H9 (cell line): ENCODE results near the gene EHMT2. TPM values are rescaled to one million over a fixed set of nuclear protein-coding genes. Genes with fewer than 3 reads are reported as not detected.
"Not testable (repeated sequence)": the region's sequence is repeated elsewhere in the genome, so short reads cannot be mapped to it uniquely, and the experiment has no call there.

Experiments
- DNase-seq: peaks from one replicate; pipeline ENCODE4 v3.0.0-alpha.2; 2017
- H2AFZ ChIP-seq: one replicate; pipeline ENCODE4 v1.6.1; 2013; ENCODE audit warnings: mild to moderate bottlenecking, low read length, control low read depth, moderate library complexity
- H2AK5ac ChIP-seq: 2 replicates; pipeline ENCODE4 v1.6.1; 2013; ENCODE audit warnings: low read length, control low read depth, mixed read lengths; ENCODE audit not compliant: insufficient read length
- H2BK120ac ChIP-seq: one replicate; pipeline ENCODE4 v1.6.1; 2013; ENCODE audit warnings: low read depth, mild to moderate bottlenecking, low read length, control low read depth, inconsistent platforms; ENCODE audit not compliant: poor library complexity, severe bottlenecking
- H2BK12ac ChIP-seq: 2 replicates; pipeline ENCODE4 v1.6.1; 2013; ENCODE audit warnings: low read length, control low read depth, mixed read lengths, low read depth; ENCODE audit not compliant: insufficient read length
- H2BK15ac ChIP-seq: 2 replicates; pipeline ENCODE4 v1.6.1; 2013; ENCODE audit warnings: low read depth, low read length, control low read depth
- H2BK20ac ChIP-seq: one replicate; pipeline ENCODE4 v1.6.1; 2013; ENCODE audit warnings: low read depth, mild to moderate bottlenecking, low read length, control low read depth, inconsistent platforms; ENCODE audit not compliant: poor library complexity, severe bottlenecking
- H2BK5ac ChIP-seq: 2 replicates; pipeline ENCODE4 v1.6.1; 2013; ENCODE audit warnings: low read length, control low read depth, mixed read lengths; ENCODE audit not compliant: insufficient read length
- H3K14ac ChIP-seq: 2 replicates; pipeline ENCODE4 v1.6.1; 2013; ENCODE audit warnings: low read length, control low read depth; ENCODE audit not compliant: insufficient read depth
- H3K18ac ChIP-seq: 2 replicates; pipeline ENCODE4 v1.6.1; 2013; ENCODE audit warnings: low read depth, mild to moderate bottlenecking, mixed read lengths, low read length, control low read depth; ENCODE audit not compliant: insufficient read length
- H3K23ac ChIP-seq: 2 replicates; pipeline ENCODE4 v1.6.1; 2013; ENCODE audit warnings: low read length, control low read depth, mixed read lengths, low read depth; ENCODE audit not compliant: insufficient read length
- H3K23me2 ChIP-seq: 2 replicates; pipeline ENCODE4 v1.6.1; 2013; ENCODE audit warnings: low read depth, mild to moderate bottlenecking, mixed read lengths, low read length, control low read depth; ENCODE audit not compliant: insufficient read length, poor library complexity, severe bottlenecking
- H3K27ac ChIP-seq: 2 replicates; pipeline ENCODE4 v1.5.1; 2013; ENCODE audit warnings: low read length, control low read depth, mixed read lengths, low read depth; ENCODE audit not compliant: insufficient read length
- H3K27me3 ChIP-seq: 2 replicates; pipeline ENCODE4 v1.6.1; 2013; ENCODE audit warnings: low read length, control low read depth, inconsistent platforms; ENCODE audit not compliant: insufficient read depth
- H3K4ac ChIP-seq: 2 replicates; pipeline ENCODE4 v1.6.1; 2013; ENCODE audit warnings: low read depth, mild to moderate bottlenecking, control low read depth, inconsistent platforms, low read length, moderate library complexity
- H3K4me1 ChIP-seq: 2 replicates; pipeline ENCODE4 v1.6.1; 2013; ENCODE audit warnings: low read length, control low read depth, inconsistent platforms; ENCODE audit not compliant: insufficient read depth
- H3K4me2 ChIP-seq: 2 replicates; pipeline ENCODE4 v1.6.1; 2013; ENCODE audit warnings: low read length, control low read depth, mixed read lengths; ENCODE audit not compliant: insufficient read length, insufficient read depth
- H3K56ac ChIP-seq: 2 replicates; pipeline ENCODE4 v1.6.1; 2013; ENCODE audit warnings: low read depth, mild to moderate bottlenecking, mixed read lengths, low read length, control low read depth; ENCODE audit not compliant: insufficient read length
- H3K79me1 ChIP-seq: 2 replicates; pipeline ENCODE4 v1.6.1; 2013; ENCODE audit warnings: low read depth, mild to moderate bottlenecking, moderate library complexity, low read length, control low read depth, inconsistent platforms; ENCODE audit not compliant: insufficient read depth, poor library complexity, severe bottlenecking
- H3K79me2 ChIP-seq: 2 replicates; pipeline ENCODE4 v1.6.1; 2013; ENCODE audit warnings: low read length, control low read depth, inconsistent platforms; ENCODE audit not compliant: insufficient read depth
- H3K9ac ChIP-seq: 2 replicates; pipeline ENCODE4 v1.6.1; 2013; ENCODE audit warnings: low read length, control low read depth, mixed read lengths; ENCODE audit not compliant: insufficient read length; ENCODE audit errors: extremely low read depth
- H3K9me3 ChIP-seq: one replicate; pipeline ENCODE4 v1.6.1; 2013; ENCODE audit warnings: low read depth, low read length, inconsistent platforms; ENCODE audit not compliant: control insufficient read depth
- H3T11ph ChIP-seq: one replicate; pipeline ENCODE4 v1.6.1; 2013; ENCODE audit warnings: mild to moderate bottlenecking, low read length, control low read depth, inconsistent platforms
- H4K20me1 ChIP-seq: one replicate; pipeline ENCODE4 v1.6.1; 2013; ENCODE audit not compliant: control insufficient read depth, insufficient read length, insufficient read depth
- H4K5ac ChIP-seq: 2 replicates; pipeline ENCODE4 v1.6.1; 2013; ENCODE audit warnings: low read depth, mild to moderate bottlenecking, mixed read lengths, low read length, control low read depth; ENCODE audit not compliant: insufficient read length
- H4K8ac ChIP-seq: replicated peaks from 2 replicates; pipeline ENCODE4 v1.6.1; 2013; ENCODE audit warnings: low read length, control low read depth, mixed read lengths, low read depth; ENCODE audit not compliant: insufficient read length
- H4K91ac ChIP-seq: 2 replicates; pipeline ENCODE4 v1.6.1; 2013; ENCODE audit warnings: low read depth, mild to moderate bottlenecking, moderate library complexity, mixed read lengths, low read length, control low read depth; ENCODE audit not compliant: insufficient read length
- H3K27ac Mint-ChIP-seq, 3 experiments: 2 replicates in 2 of 3; 3 replicates in 1 of 3; pipeline ENCODE4 v1.8.0; 2020 to 2021; ENCODE audit warnings: mixed read lengths in 3 of 3, mild to moderate bottlenecking in 1 of 3, moderate library complexity in 1 of 3
- H3K27me3 Mint-ChIP-seq: 2 replicates; pipeline ENCODE4 v1.8.0; 2021; ENCODE audit warnings: low read depth, mild to moderate bottlenecking, moderate library complexity, mixed read lengths
- H3K36me3 Mint-ChIP-seq, 3 experiments: 2 replicates in 2 of 3; 3 replicates in 1 of 3; pipeline ENCODE4 v1.8.0; 2020 to 2021; ENCODE audit warnings: low read depth in 3 of 3, mixed read lengths in 3 of 3; ENCODE audit not compliant: insufficient read depth in 1 of 3
- H3K4me1 Mint-ChIP-seq, 2 experiments: 2 replicates each; pipeline ENCODE4 v1.8.0; 2020; ENCODE audit warnings: mixed read lengths in 2 of 2
- H3K4me3 Mint-ChIP-seq, 2 experiments: 2 replicates in 1 of 2; 3 replicates in 1 of 2; pipeline ENCODE4 v1.8.0; 2020 to 2021; ENCODE audit warnings: mild to moderate bottlenecking in 2 of 2, mixed read lengths in 2 of 2, moderate library complexity in 1 of 2
- H3K9me3 Mint-ChIP-seq, 2 experiments: 2 replicates in 1 of 2; 3 replicates in 1 of 2; pipeline ENCODE4 v1.8.0; 2020; ENCODE audit warnings: mild to moderate bottlenecking in 2 of 2, mixed read lengths in 2 of 2, moderate library complexity in 1 of 2
- WGBS: extraction: QIAGEN DNeasy Blood & Tissue Kit; methylation state at CpG from one replicate; pipeline ENCODE4 v1.1.7; 2013; ENCODE audit warnings: missing lambda C conversion rate, low lambda C conversion rate, mixed read lengths; ENCODE audit not compliant: insufficient read length; ENCODE audit errors: extremely low coverage; 5-methylcytosine and 5-hydroxymethylcytosine counted together
- total RNA-seq: library from RNA; stranded (reverse); gene quantifications from 2 replicates; pipeline ENCODE4 v1.2.1, GENCODE V29; 2021
- TF ChIP-seq, protein P1 (sequence below): fragments of 200-600 bp; sonication (generic); conservative IDR thresholded peaks from 3 replicates; pipeline ENCODE4 v1.8.0; 2021; ENCODE audit warnings: antibody characterized with exemption, mild to moderate bottlenecking

Gene EHMT2
- total RNA-seq, 1 experiment from 2014 or later, result 124 TPM

DNA sequence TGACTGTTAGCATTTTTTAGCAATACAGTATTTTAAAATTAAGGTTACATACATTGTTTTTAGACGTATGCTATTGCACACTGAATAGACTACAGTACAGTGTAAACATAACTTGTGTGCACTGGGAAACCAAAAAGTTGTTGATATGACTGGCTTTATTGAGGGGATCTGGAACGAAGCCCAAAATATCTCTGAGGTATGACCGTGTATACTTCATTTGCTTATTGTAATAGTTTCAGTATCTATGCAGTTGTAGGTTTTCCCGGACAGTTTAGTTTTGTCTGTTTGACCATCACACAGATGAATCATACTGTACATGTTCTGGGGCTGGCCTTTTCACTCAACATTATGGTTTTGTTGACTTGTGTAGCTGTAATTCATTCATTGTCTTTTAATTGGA lies 11.3 kb upstream of the EHMT2 start:
- Histone ChIP-seq H3T11ph (no peak overlapping the region), H2BK5ac (no peak overlapping the region), H3K23me2 (no peaks in the 10 kb centered on the region), H2BK20ac (no peak overlapping the region), H3K27ac (no peak overlapping the region), H2AK5ac (no peak overlapping the region), H3K79me1 (no peaks in the 10 kb centered on the region), H3K4ac (no peak overlapping the region), H2AFZ (no peak overlapping the region), H3K4me1 (no peaks in the 10 kb centered on the region; the same call in 1 of the 2 replicates), H4K5ac (no peak overlapping the region), H2BK15ac (no peak overlapping the region), H3K23ac (no peak overlapping the region), H3K14ac (no peak overlapping the region), H3K56ac (no peak overlapping the region), H4K20me1 (no peaks in the 10 kb centered on the region), H3K18ac (no peak overlapping the region), H3K9ac (no peak overlapping the region), H3K27me3 (no peaks in the 10 kb centered on the region), H3K79me2 (no peaks in the 10 kb centered on the region), H2BK120ac (no peak overlapping the region), H3K9me3 (no peaks in the 10 kb centered on the region), H4K8ac (no peak overlapping the region), H4K91ac (no peak overlapping the region), H3K4me2 (no peak overlapping the region), H2BK12ac (no peak overlapping the region)
- Mint-ChIP-seq H3K36me3 (no peaks in the 10 kb centered on the region), H3K4me3 (no peak overlapping the region), H3K27ac (no peak overlapping the region), H3K27me3 (peaks cover 1% of the 10 kb centered on the region), H3K4me1 (peaks cover 11 to 17% of the 10 kb centered on the region in 2 experiments), H3K9me3 (no peaks in the 10 kb centered on the region)
- no CpG with 5 or more reads among the region's 4 CpGs for WGBS
- TF ChIP-seq, protein P1, sequence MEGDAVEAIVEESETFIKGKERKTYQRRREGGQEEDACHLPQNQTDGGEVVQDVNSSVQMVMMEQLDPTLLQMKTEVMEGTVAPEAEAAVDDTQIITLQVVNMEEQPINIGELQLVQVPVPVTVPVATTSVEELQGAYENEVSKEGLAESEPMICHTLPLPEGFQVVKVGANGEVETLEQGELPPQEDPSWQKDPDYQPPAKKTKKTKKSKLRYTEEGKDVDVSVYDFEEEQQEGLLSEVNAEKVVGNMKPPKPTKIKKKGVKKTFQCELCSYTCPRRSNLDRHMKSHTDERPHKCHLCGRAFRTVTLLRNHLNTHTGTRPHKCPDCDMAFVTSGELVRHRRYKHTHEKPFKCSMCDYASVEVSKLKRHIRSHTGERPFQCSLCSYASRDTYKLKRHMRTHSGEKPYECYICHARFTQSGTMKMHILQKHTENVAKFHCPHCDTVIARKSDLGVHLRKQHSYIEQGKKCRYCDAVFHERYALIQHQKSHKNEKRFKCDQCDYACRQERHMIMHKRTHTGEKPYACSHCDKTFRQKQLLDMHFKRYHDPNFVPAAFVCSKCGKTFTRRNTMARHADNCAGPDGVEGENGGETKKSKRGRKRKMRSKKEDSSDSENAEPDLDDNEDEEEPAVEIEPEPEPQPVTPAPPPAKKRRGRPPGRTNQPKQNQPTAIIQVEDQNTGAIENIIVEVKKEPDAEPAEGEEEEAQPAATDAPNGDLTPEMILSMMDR, result no peak
- DNase-seq, result no peak

DNA sequence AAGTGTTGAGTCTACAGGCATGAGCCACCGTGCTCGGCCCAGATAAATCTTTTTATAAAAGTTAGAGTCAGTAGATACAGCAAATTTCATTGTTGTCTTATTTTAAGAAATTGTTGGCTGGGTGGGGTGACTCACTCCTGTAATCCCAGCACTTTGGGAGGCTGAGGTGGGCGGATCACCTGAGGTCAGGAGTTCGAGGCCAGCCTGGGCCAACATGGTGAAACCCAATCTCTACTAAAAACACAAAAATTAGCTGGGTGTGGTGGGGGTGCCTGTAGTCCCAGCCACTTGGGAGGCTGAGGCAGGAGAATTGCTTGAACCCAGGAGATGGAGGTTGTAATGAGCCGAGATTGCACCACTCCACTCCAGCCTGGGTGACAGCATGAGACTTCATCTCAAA lies 10.8 kb upstream of the EHMT2 start:
- H3K23ac ChIP-seq, H2AK5ac ChIP-seq, H2BK15ac ChIP-seq, H2BK120ac ChIP-seq, H3T11ph ChIP-seq, DNase-seq, H3K9me3 ChIP-seq, H3K14ac ChIP-seq, H3K79me1 ChIP-seq, H3K27ac Mint-ChIP-seq, H3K4ac ChIP-seq, H2BK12ac ChIP-seq, H3K79me2 ChIP-seq, H4K20me1 ChIP-seq, H3K9ac ChIP-seq, H3K36me3 Mint-ChIP-seq, H2BK5ac ChIP-seq, H3K4me2 ChIP-seq, H3K27me3 ChIP-seq, H4K5ac ChIP-seq, H2BK20ac ChIP-seq, H3K4me1 ChIP-seq, H3K27me3 Mint-ChIP-seq, H3K56ac ChIP-seq, H2AFZ ChIP-seq, H4K8ac ChIP-seq, H3K9me3 Mint-ChIP-seq, H3K4me3 Mint-ChIP-seq, H3K27ac ChIP-seq, H3K18ac ChIP-seq, H3K23me2 ChIP-seq, H4K91ac ChIP-seq: not testable (repeated sequence)
- peaks cover 11 to 17% of the 10 kb centered on the region in 2 experiments for H3K4me1 Mint-ChIP-seq
- no CpG with 5 or more reads among the region's 5 CpGs for WGBS
